GM18505 (cell line): ENCODE measurements around the gene DNAI7.

ENCODE experiments used
- ATAC-seq: cut with Tn5 transposase; IDR thresholded peaks from one replicate; pipeline ENCODE4 v1.9.1; 2021; ENCODE audit not compliant: unreplicated experiment
- POLR2A ChIP-seq: IDR thresholded peaks from 4 replicates; pipeline ENCODE4 v1.6.1; 2011; ENCODE audit warnings: borderline replicate concordance; ENCODE audit not compliant: insufficient read depth, insufficient read length; ENCODE audit errors: extremely low read depth

DNAI7 gene

GRCh38 chr12:25190793-25191192 is 4.2 kb downstream of the DNAI7 start:
- ATAC-seq: no peak

GRCh38 chr12:25189656-25190055 is 5.3 kb downstream of the DNAI7 start:
- no peak for ATAC-seq
- TF ChIP-seq POLR2A: no peak

More at GRCh38 chr12:25190793-25191192, 4.2 kb downstream of the DNAI7 start:
- TF ChIP-seq POLR2A: no peak

- no peak for TF ChIP-seq POLR2A
- no peak for ATAC-seq
Measured at GRCh38 chr12:25187781-25188180, 7.2 kb downstream of the DNAI7 start.

GRCh38 chr12:25186788-25187402 is 8.1 kb downstream of the DNAI7 start:
- no peak for TF ChIP-seq POLR2A
- ATAC-seq: peak; percentile 77

- peak; percentile 54 for ATAC-seq
- TF ChIP-seq POLR2A: no peak
Measured at GRCh38 chr12:25186038-25186787, 8.7 kb downstream of the DNAI7 start.

- ATAC-seq: no peak
- no peak for TF ChIP-seq POLR2A
Measured at GRCh38 chr12:25184132-25184531, 10.8 kb downstream of the DNAI7 start.

GRCh38 chr12:25182765-25183164 is 12.2 kb downstream of the DNAI7 start:
- ATAC-seq: no peak
- no peak for TF ChIP-seq POLR2A

- no peak for TF ChIP-seq POLR2A
- ATAC-seq: no peak
Measured at GRCh38 chr12:25162866-25163265, 32.1 kb downstream of the DNAI7 start.

GRCh38 chr12:25156061-25156460 is 38.9 kb downstream of the DNAI7 start:
- ATAC-seq: no peak
- TF ChIP-seq POLR2A: no peak

GRCh38 chr12:25155022-25155576 is 39.9 kb downstream of the DNAI7 start:
- no peak for ATAC-seq
- no peak for TF ChIP-seq POLR2A

GRCh38 chr12:25152055-25152454 is 42.9 kb downstream of the DNAI7 start:
- TF ChIP-seq POLR2A: no peak
- ATAC-seq: no peak

- ATAC-seq: no peak
- no peak for TF ChIP-seq POLR2A
Measured at GRCh38 chr12:25151476-25151875, 43.5 kb downstream of the DNAI7 start.

- no peak for TF ChIP-seq POLR2A
Measured at GRCh38 chr12:25146686-25147085, 48.3 kb downstream of the DNAI7 start.

More at GRCh38 chr12:25146686-25147085, 48.3 kb downstream of the DNAI7 start:
- ATAC-seq: no peak
